Nephron progenitor cell (in vitro differentiated cells): ENCODE data around the gene DOC2B.

ENCODE experiments used
- DNase-seq: peaks from one replicate; pipeline ENCODE4 v3.0.0; 2021
- H3K27ac Mint-ChIP-seq: 2 replicates; pipeline ENCODE4 v1.8.0; 2021; ENCODE audit warnings: mild to moderate bottlenecking, moderate library complexity, mixed read lengths
- H3K27me3 Mint-ChIP-seq: 2 replicates; pipeline ENCODE4 v1.8.0; 2021; ENCODE audit warnings: mild to moderate bottlenecking, low read depth, mixed read lengths; ENCODE audit not compliant: poor library complexity
- H3K36me3 Mint-ChIP-seq: 2 replicates; pipeline ENCODE4 v1.8.0; 2021; ENCODE audit warnings: low read depth, mixed read lengths
- H3K4me1 Mint-ChIP-seq: 2 replicates; pipeline ENCODE4 v1.8.0; 2021; ENCODE audit warnings: mixed read lengths
- H3K4me3 Mint-ChIP-seq: 2 replicates; pipeline ENCODE4 v1.8.0; 2021; ENCODE audit warnings: mild to moderate bottlenecking, moderate library complexity, mixed read lengths
- H3K9me3 Mint-ChIP-seq: 2 replicates; pipeline ENCODE4 v1.8.0; 2021; ENCODE audit warnings: mild to moderate bottlenecking, moderate library complexity, mixed read lengths
- TF ChIP-seq, protein P1 (sequence below): fragments of 200-600 bp; sonication (generic); IDR thresholded peaks from 2 replicates; pipeline ENCODE4 v1.5.0; 2021; ENCODE audit warnings: antibody characterized with exemption

DOC2B gene

DNA sequence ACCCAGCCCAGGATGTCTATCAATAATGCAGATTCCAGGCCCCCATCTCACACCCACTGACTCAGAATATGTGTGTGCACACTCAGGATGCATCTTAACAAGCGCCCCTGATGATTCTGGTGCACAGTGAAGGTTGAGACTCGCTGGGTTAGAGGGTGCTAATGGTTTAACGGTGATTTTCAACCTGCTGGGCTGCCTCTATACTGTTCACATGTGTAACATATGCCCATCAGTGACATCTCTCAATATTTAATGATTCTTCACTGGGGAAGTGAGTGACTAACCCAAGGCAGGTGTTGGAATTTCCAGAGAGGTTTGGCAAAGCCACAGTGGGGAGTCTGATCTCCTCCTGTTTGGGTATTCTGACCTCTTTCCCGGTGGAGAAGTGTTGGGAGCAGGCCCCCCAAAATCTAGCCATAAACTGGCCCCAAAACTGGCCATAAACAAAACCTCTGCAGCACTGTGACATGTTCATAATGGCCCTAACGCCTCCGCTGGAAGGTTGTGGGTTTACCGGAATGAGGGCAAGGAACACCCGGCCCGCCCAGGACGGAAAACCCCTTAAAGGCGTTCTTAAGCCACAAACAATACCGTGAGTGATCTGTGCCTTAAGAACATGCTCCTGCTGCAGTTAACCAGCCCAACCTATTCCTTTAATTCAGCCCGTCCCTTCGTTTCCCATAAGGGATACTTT, 4.1 kb upstream of the DOC2B start:
- Mint-ChIP-seq H3K27me3 (peaks cover 72% of the 10 kb centered on the region), H3K4me3 (no peak overlapping the region), H3K4me1 (peaks cover 39% of the 10 kb centered on the region), H3K9me3 (no peaks in the 10 kb centered on the region), H3K27ac (no peak overlapping the region), H3K36me3 (no peaks in the 10 kb centered on the region)
- TF ChIP-seq, protein P1, sequence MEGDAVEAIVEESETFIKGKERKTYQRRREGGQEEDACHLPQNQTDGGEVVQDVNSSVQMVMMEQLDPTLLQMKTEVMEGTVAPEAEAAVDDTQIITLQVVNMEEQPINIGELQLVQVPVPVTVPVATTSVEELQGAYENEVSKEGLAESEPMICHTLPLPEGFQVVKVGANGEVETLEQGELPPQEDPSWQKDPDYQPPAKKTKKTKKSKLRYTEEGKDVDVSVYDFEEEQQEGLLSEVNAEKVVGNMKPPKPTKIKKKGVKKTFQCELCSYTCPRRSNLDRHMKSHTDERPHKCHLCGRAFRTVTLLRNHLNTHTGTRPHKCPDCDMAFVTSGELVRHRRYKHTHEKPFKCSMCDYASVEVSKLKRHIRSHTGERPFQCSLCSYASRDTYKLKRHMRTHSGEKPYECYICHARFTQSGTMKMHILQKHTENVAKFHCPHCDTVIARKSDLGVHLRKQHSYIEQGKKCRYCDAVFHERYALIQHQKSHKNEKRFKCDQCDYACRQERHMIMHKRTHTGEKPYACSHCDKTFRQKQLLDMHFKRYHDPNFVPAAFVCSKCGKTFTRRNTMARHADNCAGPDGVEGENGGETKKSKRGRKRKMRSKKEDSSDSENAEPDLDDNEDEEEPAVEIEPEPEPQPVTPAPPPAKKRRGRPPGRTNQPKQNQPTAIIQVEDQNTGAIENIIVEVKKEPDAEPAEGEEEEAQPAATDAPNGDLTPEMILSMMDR = no peak
- DNase-seq = no peak

GRCh38 chr17:183021-183420, 1.6 kb upstream of the DOC2B start:
- no peak for DNase-seq
- Mint-ChIP-seq H3K9me3 (no peaks in the 10 kb centered on the region), H3K36me3 (no peaks in the 10 kb centered on the region), H3K27ac (no peak overlapping the region), H3K4me1 (peaks cover 39% of the 10 kb centered on the region), H3K4me3 (no peak overlapping the region), H3K27me3 (peaks cover 55% of the 10 kb centered on the region)
- TF ChIP-seq, protein P1 = no peak

GRCh38 chr17:182050-182751, 751 bp upstream of the DOC2B start:
- Mint-ChIP-seq H3K27ac (no peak overlapping the region), H3K27me3 (peaks cover 53% of the 10 kb centered on the region), H3K9me3 (no peaks in the 10 kb centered on the region), H3K36me3 (no peaks in the 10 kb centered on the region), H3K4me3 (peak overlapping the region; percentile 80), H3K4me1 (peaks cover 41% of the 10 kb centered on the region)
- TF ChIP-seq, protein P1 = no peak
- no peak for DNase-seq

- H3K27me3 Mint-ChIP-seq = peaks cover 42% of the 10 kb centered on the region
- H3K4me1 Mint-ChIP-seq = peaks cover 29% of the 10 kb centered on the region
- no peaks in the 10 kb centered on the region for H3K9me3 Mint-ChIP-seq
- no peak overlapping the region for H3K27ac Mint-ChIP-seq
- no peak overlapping the region for H3K4me3 Mint-ChIP-seq
- no peaks in the 10 kb centered on the region for H3K36me3 Mint-ChIP-seq
- TF ChIP-seq, protein P1 = no peak
- DNase-seq = peak; percentile 65
Measured at GRCh38 chr17:180381-181244, 837 bp downstream of the DOC2B start.

GRCh38 chr17:179781-180380, 1.6 kb downstream of the DOC2B start:
- peaks cover 35% of the 10 kb centered on the region for H3K27me3 Mint-ChIP-seq

More at GRCh38 chr17:179781-180380, 1.6 kb downstream of the DOC2B start:
- no peak for DNase-seq
- peaks cover 30% of the 10 kb centered on the region for H3K4me1 Mint-ChIP-seq
- H3K27ac Mint-ChIP-seq = no peak overlapping the region
- TF ChIP-seq, protein P1 = no peak
- H3K9me3 Mint-ChIP-seq = no peaks in the 10 kb centered on the region
- H3K4me3 Mint-ChIP-seq = peak overlapping the region; percentile 54
- no peaks in the 10 kb centered on the region for H3K36me3 Mint-ChIP-seq
